ENCODE results near the gene PSMD1. TPM values are rescaled to one million over a fixed set of nuclear protein-coding genes. Genes with fewer than 3 reads are reported as not detected.
"Not testable (repeated sequence)": the region's sequence is repeated elsewhere in the genome, so short reads cannot be mapped to it uniquely, and the experiment has no call there.

PSMD1 gene
- total RNA-seq, 1 donor from 2014 or later: 111 TPM

DNA sequence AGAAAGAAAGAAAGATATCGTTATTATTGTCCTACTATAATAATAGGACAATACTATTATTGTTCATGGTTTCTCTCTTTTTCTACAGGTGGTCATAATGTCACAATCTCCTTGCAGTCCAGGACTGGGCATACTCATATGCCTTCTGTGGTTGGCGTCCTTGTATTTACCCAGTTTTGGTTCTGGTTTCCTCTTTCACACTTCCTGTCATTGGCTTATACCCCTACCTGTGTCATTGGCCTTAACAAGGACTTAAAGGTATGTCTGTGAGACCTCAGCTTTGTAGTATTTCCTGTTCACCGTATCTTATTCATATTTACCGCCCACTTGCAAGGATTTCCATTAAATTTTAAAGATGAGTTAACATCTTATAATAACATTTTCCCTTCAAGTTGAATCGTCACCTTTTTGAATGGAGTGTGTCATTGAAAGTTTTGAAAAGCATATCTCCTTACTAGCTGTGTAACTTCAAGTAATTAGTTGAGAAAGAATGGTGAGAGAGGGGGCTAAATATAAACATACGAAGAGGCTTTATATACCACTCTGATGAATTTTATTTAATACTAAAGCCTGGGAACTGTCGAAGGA, 104.7 kb downstream of the PSMD1 start:
- DNase-seq: no peak

DNA sequence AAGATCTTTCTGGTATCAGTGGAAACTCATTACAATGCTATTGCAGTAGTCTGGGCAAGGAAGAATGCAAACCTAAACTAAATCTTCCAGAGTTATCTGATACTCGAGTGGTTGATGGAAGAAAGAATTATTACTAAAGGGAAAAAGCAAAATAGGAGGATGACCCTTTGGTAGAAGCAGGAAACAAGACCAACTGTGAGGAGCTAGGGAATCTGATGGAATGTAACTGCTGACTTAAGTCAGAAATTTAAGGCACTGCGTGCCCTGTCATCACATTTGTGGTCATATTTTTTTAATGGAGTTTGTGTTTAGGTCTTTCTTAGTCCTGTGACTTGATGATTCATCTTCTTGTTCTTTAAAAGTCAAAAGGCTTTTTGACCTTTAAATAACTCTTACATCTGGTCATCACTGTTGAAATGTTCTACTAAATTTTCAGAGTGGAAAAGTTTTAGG, 105.2 kb downstream of the PSMD1 start:
- DNase-seq: no peak

DNA sequence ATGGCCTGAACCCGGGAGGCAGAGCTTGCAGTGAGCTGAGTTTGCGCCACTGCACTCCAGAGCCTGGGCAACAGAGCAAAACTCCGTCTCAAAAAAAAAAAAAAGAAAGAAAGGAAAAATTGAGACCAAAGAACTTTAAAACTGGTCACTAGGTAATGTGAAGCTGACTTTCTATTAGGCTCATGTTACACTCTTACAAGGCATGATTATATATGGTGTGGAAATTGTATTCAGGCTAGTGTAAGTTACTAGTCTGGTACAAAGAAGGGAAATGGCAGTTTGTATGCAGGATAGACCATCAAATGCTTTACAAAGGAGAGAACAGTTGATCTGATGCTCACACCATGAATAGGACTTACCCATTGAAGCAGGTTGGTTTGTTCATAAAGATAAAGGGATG, 106.3 kb downstream of the PSMD1 start:
- DNase-seq: no peak

DNA sequence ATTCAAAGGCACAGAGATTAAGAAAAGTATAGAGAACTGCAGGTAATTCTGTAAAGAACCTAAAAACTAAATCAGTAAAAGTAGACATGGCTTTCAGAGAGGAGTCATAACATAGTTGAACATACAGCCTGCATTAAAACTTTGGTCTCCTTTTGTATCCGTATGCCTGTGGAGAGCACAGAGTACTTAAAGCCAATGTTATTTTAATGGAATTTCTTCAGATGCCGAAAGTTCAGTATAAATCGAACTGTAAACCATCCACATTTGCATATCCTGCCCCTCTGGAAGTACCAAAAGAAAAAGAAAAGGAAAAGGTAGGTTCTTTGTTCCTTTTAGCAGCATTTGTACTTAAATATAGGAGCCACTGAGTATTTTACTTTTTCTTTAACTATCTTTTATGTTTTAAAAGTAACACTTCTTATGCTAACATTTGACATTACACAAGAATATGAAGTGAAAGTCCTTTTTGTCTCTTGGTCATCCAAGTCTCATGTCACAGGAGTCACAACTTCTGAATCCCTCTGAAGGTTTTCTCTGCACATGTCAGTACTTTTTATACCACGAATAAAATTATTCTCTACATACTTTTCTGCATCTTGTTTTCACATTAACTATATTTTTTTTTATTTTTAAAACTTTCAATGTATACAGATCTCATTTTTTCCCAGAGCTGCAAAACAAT, 106.9 kb downstream of the PSMD1 start:
- DNase-seq: no peak

DNA sequence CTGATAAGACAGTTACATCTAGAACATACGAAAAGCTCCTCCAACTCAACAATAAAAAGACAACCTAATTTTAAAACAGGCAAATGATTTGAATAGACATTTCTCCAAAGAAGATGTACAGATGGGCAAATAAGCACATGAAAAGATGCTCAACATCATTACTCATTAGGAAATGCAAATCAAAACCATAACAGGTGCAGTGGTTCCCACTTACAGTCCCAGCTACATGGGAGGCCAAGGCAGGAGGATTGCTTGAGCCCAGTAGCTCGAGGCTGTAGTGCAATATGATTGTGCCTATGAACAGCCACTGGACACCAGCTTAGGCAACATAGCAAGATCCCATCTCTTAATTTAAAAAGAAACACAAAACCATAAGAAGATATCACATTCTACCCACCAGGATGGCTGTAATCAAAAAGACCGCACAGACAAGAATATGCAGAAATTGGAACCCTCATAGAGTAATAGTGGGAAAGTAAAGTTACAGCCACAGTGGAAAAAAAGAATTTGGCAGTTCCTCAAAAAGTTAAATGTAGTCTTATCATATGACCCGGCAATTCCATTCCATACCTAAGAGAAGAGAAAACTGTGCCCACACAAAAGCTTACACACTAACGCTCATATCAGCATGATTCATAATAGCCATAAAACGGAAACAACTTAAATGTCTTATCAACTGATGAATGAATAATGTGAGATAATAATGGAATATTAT, 111.2 kb downstream of the PSMD1 start:
- DNase-seq: no peak

DNA sequence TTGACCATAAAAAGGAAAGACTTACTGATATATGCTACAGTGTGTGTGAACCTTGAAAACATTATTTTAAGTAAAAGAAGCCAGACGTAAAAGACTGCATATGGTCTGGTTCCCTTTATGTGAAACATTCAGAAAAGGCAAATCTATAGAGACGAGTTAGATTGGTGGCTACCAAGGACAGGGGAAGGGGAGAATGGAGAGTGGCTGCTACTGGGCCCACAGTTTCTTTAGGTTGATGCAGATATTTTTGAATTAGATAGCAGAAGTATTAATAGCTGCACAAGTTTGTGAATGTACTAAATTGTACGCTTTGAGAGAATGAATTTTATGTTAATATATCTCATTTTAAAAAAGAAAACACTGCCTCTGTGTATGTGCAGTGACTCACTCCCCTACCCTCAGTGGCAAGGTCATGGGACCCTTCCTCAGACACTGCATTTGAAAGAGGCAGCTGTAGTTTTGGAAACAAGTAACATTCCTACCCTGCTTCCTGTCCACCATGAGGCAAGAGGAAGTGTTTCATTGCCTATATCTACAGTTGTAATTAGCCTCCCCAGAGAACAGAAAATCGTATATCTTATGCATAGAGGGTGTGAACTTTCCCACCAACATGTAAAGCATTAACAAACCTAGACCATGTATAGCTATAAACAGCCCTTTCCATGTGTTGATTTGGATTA, 111.9 kb downstream of the PSMD1 start:
- no peak for DNase-seq

DNA sequence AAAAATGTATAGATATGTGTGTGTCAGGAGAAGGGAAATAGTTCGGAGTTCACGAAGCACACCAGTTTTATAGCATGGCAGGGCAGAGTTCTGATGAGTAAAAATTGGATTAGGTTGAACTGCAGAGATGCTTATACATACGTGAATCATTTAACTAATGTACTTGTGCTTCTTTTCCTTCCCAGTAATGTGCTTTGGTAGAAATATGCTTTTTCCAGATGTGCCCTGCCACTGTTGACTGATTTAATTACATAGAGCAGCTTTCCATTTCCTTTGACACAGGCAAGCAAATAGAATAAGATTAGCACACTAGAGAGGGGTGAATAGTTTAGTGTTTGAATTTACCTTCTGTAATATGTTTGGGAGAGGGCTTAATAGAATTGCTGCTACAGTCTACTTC, 112.8 kb downstream of the PSMD1 start:
- DNase-seq: no peak

DNA sequence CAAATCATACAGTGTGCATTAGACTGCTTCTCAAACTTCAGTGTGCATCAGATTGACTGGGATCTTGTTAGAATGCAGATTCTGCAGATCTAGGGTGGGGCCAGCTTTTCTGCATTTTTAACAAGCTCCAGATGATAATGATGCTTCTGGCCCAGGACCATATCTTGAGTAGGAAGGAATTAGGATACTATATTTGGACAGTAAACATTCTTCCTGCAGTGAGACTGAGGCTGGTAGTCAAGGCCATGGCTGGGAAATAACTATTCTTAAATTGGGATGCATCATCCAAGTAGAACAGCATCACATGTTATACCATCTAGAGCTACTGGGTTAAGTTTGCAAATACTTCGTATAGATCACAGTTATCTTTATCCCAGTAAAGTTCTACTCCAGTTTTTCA, 113.4 kb downstream of the PSMD1 start:
- no peak for DNase-seq

DNA sequence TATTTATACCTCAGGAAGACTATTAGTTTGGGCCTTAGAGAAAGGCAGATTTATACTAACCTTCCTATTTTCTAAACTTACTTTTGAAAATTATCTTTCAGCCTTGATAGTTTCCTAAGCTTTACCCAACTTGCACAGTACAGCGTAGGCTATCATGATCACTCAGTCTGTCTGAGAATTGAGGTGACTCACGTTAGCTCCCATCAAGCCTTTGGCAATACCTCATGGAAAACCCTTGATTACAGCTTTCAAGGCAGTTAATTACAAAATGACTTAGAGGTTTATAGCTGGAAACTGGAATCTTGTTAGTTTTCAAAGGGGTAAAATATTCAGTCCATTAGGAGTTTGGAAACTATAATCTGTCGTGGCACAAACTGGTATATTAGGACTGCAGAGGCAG, 115.4 kb downstream of the PSMD1 start:
- DNase-seq: no peak

DNA sequence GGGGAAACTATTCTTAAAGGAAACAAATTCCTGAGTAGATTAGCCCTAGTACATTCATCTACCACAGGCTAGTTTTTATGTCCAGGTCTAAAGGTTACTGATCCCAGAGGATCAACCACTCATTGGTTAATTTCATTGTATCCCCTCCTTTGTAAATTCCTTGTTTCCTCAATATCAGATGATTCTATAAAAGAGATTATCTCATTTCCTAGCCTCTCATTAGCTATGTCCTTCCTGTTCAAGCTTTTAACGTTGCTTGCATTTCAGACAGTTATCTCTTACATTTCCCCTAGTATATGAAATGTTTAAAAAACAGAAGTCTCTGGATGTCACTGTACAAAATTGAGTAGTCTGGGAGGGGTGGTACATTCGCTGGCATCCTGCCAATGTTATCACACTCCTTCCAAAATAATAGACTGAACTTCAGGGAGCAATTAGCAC, 117.6 kb downstream of the PSMD1 start:
- no peak for DNase-seq

DNA sequence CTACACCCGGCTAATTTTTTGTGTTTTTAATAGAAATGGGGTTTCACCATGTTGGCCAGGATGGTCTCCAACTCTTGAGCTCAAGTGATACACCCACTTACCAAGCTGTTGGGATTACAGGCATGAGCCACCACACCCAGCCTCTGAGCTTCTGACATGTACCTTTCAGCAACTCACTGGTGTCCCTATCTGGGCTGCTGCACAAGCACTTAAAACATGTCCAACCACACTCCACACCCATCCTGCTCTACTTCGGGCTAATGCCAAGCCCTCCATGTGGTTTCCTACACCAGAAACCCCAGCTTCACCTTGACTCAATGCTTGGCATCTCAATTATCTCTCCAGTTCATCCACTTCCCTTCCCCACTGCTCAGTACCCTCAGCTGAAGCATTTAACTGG, 119.4 kb downstream of the PSMD1 start:
- DNase-seq: no peak

DNA sequence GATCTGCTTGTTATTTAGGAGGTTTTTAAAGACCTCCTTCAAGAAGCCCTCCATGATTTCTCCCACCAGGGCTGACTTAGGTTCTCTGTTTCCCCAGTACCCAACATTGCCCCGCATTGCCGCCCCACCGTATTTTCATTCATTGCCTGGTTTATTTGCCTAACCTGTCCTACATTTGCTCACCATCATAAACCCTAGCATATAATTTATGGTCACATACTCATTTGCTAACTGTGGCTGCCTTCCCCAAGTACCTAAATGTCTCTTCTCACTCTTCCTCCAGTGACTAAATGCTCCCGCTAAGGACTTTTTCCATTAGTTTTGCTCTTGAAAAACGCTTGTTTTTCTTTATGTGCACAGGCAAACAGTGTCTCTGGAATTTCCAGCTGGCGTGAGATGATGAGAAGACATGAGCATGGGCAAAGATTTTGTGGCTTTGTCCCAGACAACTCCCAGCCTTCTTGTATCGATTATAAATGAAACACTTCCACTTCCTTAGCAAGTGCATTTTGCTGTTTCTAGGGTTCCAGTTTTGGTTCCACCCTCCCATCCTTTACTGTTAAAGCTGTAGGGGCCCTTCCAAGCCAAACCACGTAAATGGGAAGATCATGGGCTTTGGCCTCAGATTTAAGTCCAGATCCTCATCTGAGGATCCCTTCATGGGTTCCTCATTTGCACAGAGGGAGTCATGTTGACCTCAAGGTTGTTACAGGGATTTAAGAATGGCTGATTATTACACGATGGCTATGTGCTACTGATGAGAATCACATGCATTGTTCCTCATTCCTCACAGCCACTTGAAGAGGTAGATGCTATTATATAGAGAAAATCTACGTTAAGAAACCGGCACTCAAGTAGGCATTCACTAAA, 120.7 kb downstream of the PSMD1 start:
- no peak for DNase-seq

DNA sequence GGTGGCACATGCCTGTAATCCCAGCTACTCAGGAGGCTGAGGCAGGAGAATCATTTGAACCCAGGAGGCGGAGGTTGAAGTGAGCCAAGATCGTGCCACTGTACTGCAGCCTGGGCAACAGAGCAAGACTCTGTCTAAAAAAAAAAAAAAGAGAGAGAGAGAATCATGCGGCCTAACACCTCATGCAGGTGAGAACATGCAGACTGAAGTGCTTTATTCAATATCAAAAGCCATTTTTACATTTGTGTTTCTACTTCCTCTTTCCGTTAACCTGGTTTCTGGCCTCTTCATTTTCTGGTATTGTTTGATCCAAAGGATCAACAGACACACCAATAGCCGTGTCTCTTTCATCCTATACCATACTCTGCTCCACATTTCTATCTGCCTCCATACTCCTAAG, 122.1 kb downstream of the PSMD1 start:
- DNase-seq: not testable (repeated sequence)

DNA sequence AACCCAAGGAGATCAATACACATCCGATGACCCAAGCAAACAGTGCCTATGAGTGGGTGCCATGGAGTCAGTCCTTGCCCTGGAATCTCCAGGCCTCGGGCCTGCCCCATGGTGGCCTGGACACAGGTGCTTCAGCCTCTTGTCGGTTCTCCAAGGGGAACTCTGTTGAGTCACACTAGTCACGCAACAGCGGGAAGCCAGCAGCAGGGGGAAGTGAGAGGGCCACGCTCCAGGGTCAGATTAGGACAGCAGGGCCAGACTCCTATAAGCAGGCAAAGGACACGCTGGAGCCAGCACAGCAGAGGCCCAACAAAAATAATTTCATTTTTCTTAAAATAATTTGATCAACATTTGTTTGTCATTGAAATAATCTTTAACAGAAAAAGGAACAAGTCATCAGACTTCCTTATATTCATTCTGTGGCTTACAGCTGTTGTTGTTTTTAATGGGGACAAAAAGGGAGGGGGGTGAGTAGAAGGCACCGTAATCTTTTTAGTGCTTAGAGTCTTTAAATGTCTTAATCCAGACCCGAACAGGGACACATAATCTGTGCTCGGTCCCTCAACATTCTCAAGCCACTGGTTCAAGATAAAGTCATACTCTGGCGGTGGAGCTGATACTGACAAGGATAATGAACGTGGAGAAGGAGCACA, 125.3 kb downstream of the PSMD1 start:
- no peak for DNase-seq

DNA sequence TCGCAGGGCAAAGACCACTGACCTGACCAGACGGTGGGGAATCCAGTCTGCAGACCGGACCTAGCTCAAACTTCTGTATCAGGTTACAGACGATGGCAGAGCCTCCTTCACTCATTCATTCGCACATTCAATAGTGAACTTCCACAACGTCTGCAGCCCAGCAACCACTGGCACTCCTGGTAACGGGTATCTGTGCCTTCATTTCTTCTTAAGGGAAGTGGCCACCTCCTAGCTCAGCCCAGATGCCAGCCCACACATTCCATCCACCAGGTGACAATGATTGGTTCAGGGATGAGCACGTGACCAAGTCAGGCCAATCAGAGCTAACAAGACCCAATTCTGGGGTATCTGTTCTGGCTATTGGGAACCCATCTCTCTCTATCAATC, 125.8 kb downstream of the PSMD1 start:
- no peak for DNase-seq

DNA sequence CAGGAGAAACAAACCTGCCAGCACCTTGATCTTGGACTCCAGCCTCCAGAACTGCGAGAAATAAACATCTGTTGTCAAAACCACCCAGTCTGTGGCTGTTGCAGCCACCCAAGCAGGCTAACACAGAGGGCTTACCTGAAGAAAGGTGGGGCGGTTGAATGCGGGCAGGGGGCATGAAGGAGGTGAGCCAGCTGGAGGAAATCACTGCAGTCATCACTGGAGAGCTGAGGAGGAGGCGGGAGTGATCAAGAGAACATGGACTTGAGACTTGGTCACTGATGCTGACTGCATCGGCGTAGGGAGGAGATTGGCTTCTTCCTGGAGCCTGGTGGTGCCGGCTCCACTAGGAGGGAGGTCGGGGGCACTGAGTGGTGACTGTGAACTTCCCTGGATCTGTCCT, 127.2 kb downstream of the PSMD1 start:
- no peak for DNase-seq

DNA sequence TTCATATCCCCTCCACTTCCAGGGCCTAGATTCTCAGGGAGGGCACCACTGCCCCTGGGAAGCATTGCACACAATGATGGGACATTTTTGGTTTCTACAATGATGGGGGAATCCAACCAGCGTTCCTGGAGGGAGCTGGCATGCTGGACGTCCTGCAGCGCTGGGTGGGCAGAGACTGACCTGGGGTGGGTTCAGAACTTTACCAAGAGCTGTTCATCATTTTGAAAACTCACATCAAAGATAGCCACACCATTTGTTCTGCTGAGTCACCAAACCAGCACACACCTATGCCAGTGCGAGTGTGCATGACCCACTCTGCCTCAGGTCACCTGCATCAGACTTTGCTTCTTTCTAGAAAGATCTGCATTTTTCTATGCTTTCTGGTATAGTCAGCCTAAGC, 127.7 kb downstream of the PSMD1 start:
- DNase-seq: no peak

DNA sequence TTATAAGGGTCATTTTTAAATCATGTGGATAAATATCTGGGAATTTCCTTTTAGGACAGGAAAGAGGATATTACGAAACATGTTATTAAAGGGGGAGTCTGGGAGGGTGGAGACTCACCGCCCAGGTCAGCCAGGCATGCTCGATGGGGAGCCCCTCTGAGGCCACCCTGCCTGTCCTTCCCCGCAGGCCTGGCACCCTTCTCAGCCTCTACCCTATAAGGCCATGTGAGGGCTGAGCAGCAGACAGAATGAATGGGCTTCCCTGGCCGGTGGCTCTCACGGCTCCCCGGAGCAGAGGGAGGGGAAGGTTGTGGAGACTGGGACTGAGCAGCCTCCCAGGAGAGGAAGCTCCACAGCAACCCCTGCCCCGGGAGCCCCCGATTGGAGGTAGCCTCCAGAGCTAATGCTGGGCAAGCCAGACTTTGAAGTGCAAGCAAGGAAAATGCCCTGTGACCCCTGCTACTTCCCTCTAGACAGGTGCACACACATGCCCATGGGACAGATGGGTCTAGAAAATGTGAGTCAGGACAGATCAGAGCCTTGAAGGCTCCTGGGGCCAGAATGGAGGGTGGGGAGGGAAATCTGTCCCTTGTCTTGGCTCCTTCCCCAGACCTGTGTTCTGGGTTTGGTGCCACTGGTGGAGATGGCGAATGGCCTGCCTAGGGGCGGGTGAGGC, 128.5 kb downstream of the PSMD1 start:
- no peak for DNase-seq

DNA sequence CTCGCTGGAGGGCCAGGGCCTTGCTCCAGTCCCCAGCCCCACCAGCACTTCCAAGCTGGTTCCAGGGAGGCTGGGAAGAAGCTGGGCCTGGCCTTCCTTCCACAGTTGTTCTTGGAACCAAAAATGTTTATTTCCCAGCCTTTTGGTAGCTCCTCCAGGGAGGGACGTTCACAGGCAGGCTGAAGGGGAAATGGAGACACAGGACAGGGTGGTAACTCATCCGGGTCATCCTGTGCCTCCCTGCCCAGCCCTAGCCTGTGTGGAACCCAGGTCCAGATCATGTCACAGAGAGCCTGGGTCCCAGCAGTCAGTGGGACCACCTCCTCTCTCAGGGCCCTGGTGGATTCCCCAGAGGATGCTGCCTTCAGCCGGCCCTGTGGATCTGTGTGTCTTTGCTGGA, 129.2 kb downstream of the PSMD1 start:
- DNase-seq: no peak

DNA sequence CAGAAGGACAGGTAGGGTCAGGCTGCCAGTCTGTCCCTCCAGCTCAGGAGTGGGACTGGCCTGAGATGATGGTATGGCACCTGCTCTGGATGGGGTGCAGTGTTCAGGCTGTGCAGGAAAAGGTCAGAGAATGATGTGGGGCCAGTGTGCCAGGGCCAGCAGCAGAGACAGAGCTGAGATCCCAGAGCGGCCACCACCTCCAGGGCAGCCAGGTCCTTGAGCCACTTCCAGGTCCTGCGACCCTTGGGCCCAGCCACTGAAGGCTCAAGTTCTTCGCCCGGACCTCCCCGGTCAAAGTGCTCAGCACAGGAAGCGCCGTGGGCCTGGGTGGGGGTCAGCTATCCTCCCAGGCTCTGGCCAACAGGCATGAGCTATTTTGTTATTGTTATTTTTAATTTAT, 129.7 kb downstream of the PSMD1 start:
- DNase-seq: no peak
